IMR-90 (cell line): Measurements from ENCODE around the gene SHC1. TPM values are rescaled to one million over a fixed set of nuclear protein-coding genes. Genes with fewer than 3 reads are reported as not detected.

Experiments used
- ATAC-seq: fragments of 200-7000 bp; cut with Tn5 transposase; 2 replicates; pipeline ENCODE4 v1.9.1; 2020; ENCODE audit warnings: low read depth, mild to moderate bottlenecking, moderate library complexity
- BruUV-seq: library from RNA; stranded (reverse); fragments of 400-500 nt; replicated peaks from 2 replicates; lab custom pipeline; 2021; lab: Mats Ljungman, UMichigan
- CTCF ChIA-PET: fragments of 300-600 bp; formaldehyde crosslinking; extraction: SDS; loops from one replicate; lab custom pipeline; 2021; ENCODE audit warnings: antibody characterized with exemption; lab: Yijun Ruan, JAX
- POLR2A ChIA-PET: fragments of 300-600 bp; sonication (Branson Sonifier 250); formaldehyde crosslinking; loops from one replicate; lab custom pipeline; 2022; ENCODE audit warnings: antibody characterized with exemption; ENCODE audit not compliant: unreplicated experiment; lab: Charles Lee
- DNase-seq: peaks from one replicate; pipeline ENCODE4 v3.0.0; 2013
- H2AFZ ChIP-seq: replicated peaks from 2 replicates; pipeline ENCODE3; 2013; ENCODE audit warnings: low read length, mild to moderate bottlenecking; ENCODE audit not compliant: poor library complexity
- H2AK5ac ChIP-seq: 2 replicates; pipeline ENCODE4 v1.6.1; 2013; ENCODE audit warnings: low read depth, low read length, inconsistent platforms
- H2AK9ac ChIP-seq: replicated peaks from 2 replicates; pipeline ENCODE3; 2013; ENCODE audit warnings: mild to moderate bottlenecking, low read depth, low read length, moderate library complexity; ENCODE audit not compliant: poor library complexity
- H2BK120ac ChIP-seq: 2 replicates; pipeline ENCODE4 v1.6.1; 2013; ENCODE audit warnings: low read depth, low read length, inconsistent platforms
- H2BK15ac ChIP-seq: 3 replicates; pipeline ENCODE4 v1.6.1; 2013; ENCODE audit warnings: low read depth, low read length, inconsistent platforms
- H2BK20ac ChIP-seq: 2 replicates; pipeline ENCODE4 v1.6.1; 2013; ENCODE audit warnings: low read depth, mild to moderate bottlenecking, inconsistent platforms, low read length, moderate library complexity
- H2BK5ac ChIP-seq: 2 replicates; pipeline ENCODE4 v1.6.1; 2013; ENCODE audit warnings: mild to moderate bottlenecking, low read depth, low read length, inconsistent platforms; ENCODE audit not compliant: poor library complexity, severe bottlenecking
- H3K14ac ChIP-seq: replicated peaks from 2 replicates; pipeline ENCODE4 v1.6.1; 2013; ENCODE audit warnings: low read depth, low read length, inconsistent platforms
- H3K18ac ChIP-seq: 2 replicates; pipeline ENCODE4 v1.6.1; 2013; ENCODE audit warnings: low read depth, low read length, control low read depth
- H3K23ac ChIP-seq: 2 replicates; pipeline ENCODE4 v1.6.1; 2013; ENCODE audit warnings: low read depth, low read length, inconsistent platforms
- H3K27ac ChIP-seq: 2 replicates; pipeline ENCODE4 v1.5.1; 2013; ENCODE audit warnings: mild to moderate bottlenecking, control low read depth, low read length; ENCODE audit not compliant: insufficient read depth
- H3K27me3 ChIP-seq: 2 replicates; pipeline ENCODE4 v1.6.1; 2013; ENCODE audit warnings: low read length; ENCODE audit not compliant: control insufficient read depth, insufficient read depth
- H3K36me3 ChIP-seq: 2 replicates; pipeline ENCODE4 v1.6.1; 2013; ENCODE audit warnings: low read length, mixed read lengths; ENCODE audit not compliant: control insufficient read depth, insufficient read depth
- H3K4ac ChIP-seq: 2 replicates; pipeline ENCODE4 v1.6.1; 2013; ENCODE audit warnings: low read depth, low read length, inconsistent platforms
- H3K4me1 ChIP-seq: 2 replicates; pipeline ENCODE4 v1.6.1; 2013; ENCODE audit warnings: low read length, mixed read lengths; ENCODE audit not compliant: control insufficient read depth, insufficient read depth
- H3K4me2 ChIP-seq: 2 replicates; pipeline ENCODE4 v1.6.1; 2013; ENCODE audit warnings: low read depth, mild to moderate bottlenecking, control low read depth, low read length, moderate library complexity
- H3K4me3 ChIP-seq: 2 replicates; pipeline ENCODE4 v1.5.1; 2013; ENCODE audit warnings: low read depth, mild to moderate bottlenecking, control low read depth, low read length, moderate library complexity; ENCODE audit not compliant: insufficient read depth
- H3K56ac ChIP-seq: 2 replicates; pipeline ENCODE4 v1.6.1; 2013; ENCODE audit warnings: low read length, inconsistent platforms; ENCODE audit not compliant: insufficient read depth; ENCODE audit errors: extremely low read depth
- H3K79me1 ChIP-seq, 2 experiments: 2 replicates each; pipeline ENCODE4 v1.6.1; 2013; ENCODE audit warnings: low read length in 2 of 2, inconsistent platforms in 1 of 2, low read depth in 1 of 2
- H3K9ac ChIP-seq: 2 replicates; pipeline ENCODE4 v1.6.1; 2013; ENCODE audit warnings: low read depth, low read length, control low read depth
- H3K9me1 ChIP-seq: 2 replicates; pipeline ENCODE4 v1.6.1; 2013; ENCODE audit warnings: low read length, inconsistent platforms; ENCODE audit not compliant: insufficient read depth
- H3K9me3 ChIP-seq: 2 replicates; pipeline ENCODE4 v1.6.1; 2013; ENCODE audit warnings: low read length; ENCODE audit not compliant: control insufficient read depth, insufficient read depth
- H4K20me1 ChIP-seq: 2 replicates; pipeline ENCODE4 v1.6.1; 2013; ENCODE audit warnings: low read length, inconsistent platforms; ENCODE audit not compliant: insufficient read depth
- H4K5ac ChIP-seq: 2 replicates; pipeline ENCODE4 v1.6.1; 2013; ENCODE audit warnings: mild to moderate bottlenecking, low read depth, low read length, control low read depth
- H4K8ac ChIP-seq, 2 experiments: 2 replicates each; pipeline ENCODE4 v1.6.1; 2013; ENCODE audit warnings: low read depth in 2 of 2, low read length in 2 of 2, control low read depth in 1 of 2, inconsistent platforms in 1 of 2
- H4K91ac ChIP-seq: 2 replicates; pipeline ENCODE4 v1.6.1; 2013; ENCODE audit warnings: low read depth, low read length, inconsistent platforms; ENCODE audit not compliant: insufficient read depth
- BHLHE40 ChIP-seq: fragments of 150-350 bp; IDR thresholded peaks from 2 replicates; pipeline ENCODE4 v1.6.1; 2016; ENCODE audit warnings: mild to moderate bottlenecking, low read depth, low read length
- CEBPB ChIP-seq: IDR thresholded peaks from 2 replicates; pipeline ENCODE4 v1.6.1; 2012; ENCODE audit warnings: low read depth, low read length, improper control_type of control experiment
- CHD1 ChIP-seq: IDR thresholded peaks from 2 replicates; pipeline ENCODE4 v1.6.1; 2012; ENCODE audit warnings: low read depth, low read length, improper control_type of control experiment
- POLR2A ChIP-seq: IDR thresholded peaks from 2 replicates; pipeline ENCODE4 v1.6.1; 2012; ENCODE audit warnings: mild to moderate bottlenecking, low read depth, low read length
- RAD21 ChIP-seq: IDR thresholded peaks from 2 replicates; pipeline ENCODE4 v1.6.1; 2012; ENCODE audit warnings: low read length, improper control_type of control experiment
- WGBS, 2 experiments: methylation state at CpG; one replicate each; pipeline versions ENCODE4 v1.1.5 to v1.1.7; 2013; ENCODE audit warnings: missing lambda C conversion rate in 2 of 2; ENCODE audit not compliant: insufficient read length in 1 of 2; ENCODE audit errors: extremely low coverage in 2 of 2; 5-methylcytosine and 5-hydroxymethylcytosine counted together
- dilution Hi-C: fragments of 300-500 bp; cut with HindIII; formaldehyde crosslinking; loops from one replicate; pipeline ENCODE4 v1.14.3; 2018; ENCODE audit warnings: low sequenced_read_pairs; ENCODE audit not compliant: unreplicated experiment
- in situ Hi-C: fragments of 300-500 bp; cut with MboI; formaldehyde crosslinking; loops from 3 replicates; pipeline ENCODE4 v1.14.3; 2019; ENCODE audit warnings: low sequenced_read_pairs, inconsistent platforms, mixed read lengths
- intact Hi-C: fragments of 100-400 bp; cut with micrococcal nuclease; formaldehyde crosslinking; loops from 2 replicates; pipeline ENCODE4 v1.10.0; 2022
- polyA plus RNA-seq, 3 experiments: library from polyadenylated mRNA; depleted of rRNA; stranded (reverse); fragments of >200 nt; gene quantifications; 2 replicates each; pipeline ENCODE4 v1.2.3, GENCODE V29; 2012; ENCODE audit warnings: low replicate concordance in 1 of 3
- total RNA-seq: library from RNA; depleted of rRNA; stranded (reverse); fragments of >200 nt; gene quantifications from 2 replicates; pipeline ENCODE4 v1.2.3, GENCODE V29; 2012
- TF ChIP-seq, protein P1 (sequence below): fragments of 150-350 bp; IDR thresholded peaks from 2 replicates; pipeline ENCODE4 v1.6.1; 2017; ENCODE audit warnings: mild to moderate bottlenecking, antibody characterized with exemption, low read length, low read depth
- TF ChIP-seq, protein P2 (sequence below): fragments of 150-350 bp; IDR thresholded peaks from 2 replicates; pipeline ENCODE4 v1.6.1; 2016; ENCODE audit warnings: low read depth, mild to moderate bottlenecking, low read length, moderate library complexity, borderline replicate concordance
- TF ChIP-seq, protein P3 (sequence below): conservative IDR thresholded peaks from 2 replicates; pipeline ENCODE4 v1.5.1; 2012; ENCODE audit warnings: mild to moderate bottlenecking, low read depth, low read length, improper control_type of control experiment

SHC1 gene
- total and polyA plus RNA-seq, 2 of the 4 experiments (the other 2 are of a cell fraction) = 352 to 355 TPM

DNA sequence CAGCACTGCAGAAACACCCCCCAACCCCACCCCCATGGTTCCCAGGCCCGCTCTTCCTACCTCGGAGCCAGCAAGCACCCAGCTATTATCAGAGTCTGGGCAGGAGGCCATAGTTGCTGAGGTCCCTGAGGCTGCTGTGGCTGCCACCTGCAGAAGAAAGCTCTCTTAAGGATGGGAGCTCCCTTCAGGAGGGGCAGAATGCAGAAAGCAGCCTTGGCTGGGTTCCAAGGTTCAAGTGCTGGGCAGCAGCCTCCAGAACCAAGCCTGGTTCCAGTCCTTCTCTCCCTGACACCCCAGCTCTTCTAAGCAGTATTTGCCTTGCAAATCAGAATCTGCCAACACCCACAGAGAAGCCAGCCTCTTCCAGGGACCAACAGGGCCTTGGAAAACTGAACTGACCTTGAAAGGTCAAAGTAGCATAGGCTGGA, 16.9 kb downstream of the SHC1 start:
- intact Hi-C loops = no loop called here
- ChIA-PET POLR2A (no interaction called here), CTCF (no interaction called here)
- Histone ChIP-seq H3K18ac (no peak overlapping the region), H3K4me1 (peaks cover 11% of the 10 kb centered on the region), H2BK20ac (no peak overlapping the region), H3K36me3 (peaks cover 16% of the 10 kb centered on the region), H3K14ac (no peak overlapping the region), H2BK5ac (no peak overlapping the region), H3K23ac (no peak overlapping the region), H3K79me1 (peaks cover 6 to 41% of the 10 kb centered on the region in 2 experiments; a peak in 3 of 4 replicates), H4K8ac (no peak overlapping the region), H2AK9ac (no peak overlapping the region), H4K5ac (no peak overlapping the region), H4K91ac (no peak overlapping the region), H3K56ac (no peak overlapping the region), H2BK15ac (no peak overlapping the region), H2AK5ac (no peak overlapping the region), H3K9ac (no peak overlapping the region), H3K9me1 (peaks cover 9% of the 10 kb centered on the region), H3K9me3 (no peaks in the 10 kb centered on the region), H3K4me2 (no peak overlapping the region), H3K4me3 (no peak overlapping the region), H3K4ac (no peak overlapping the region), H2BK120ac (no peak overlapping the region), H4K20me1 (peaks cover 14% of the 10 kb centered on the region), H3K27me3 (no peaks in the 10 kb centered on the region), H3K27ac (no peak overlapping the region), H2AFZ (no peak overlapping the region)
- BruUV-seq = no TSS peak
- WGBS, 2 experiments = no CpG with 5 or more reads among the region's 2 CpGs
- TF ChIP-seq POLR2A (no peak), CEBPB (no peak), BHLHE40 (no peak), CHD1 (no peak), RAD21 (no peak)
- TF ChIP-seq, protein P1, sequence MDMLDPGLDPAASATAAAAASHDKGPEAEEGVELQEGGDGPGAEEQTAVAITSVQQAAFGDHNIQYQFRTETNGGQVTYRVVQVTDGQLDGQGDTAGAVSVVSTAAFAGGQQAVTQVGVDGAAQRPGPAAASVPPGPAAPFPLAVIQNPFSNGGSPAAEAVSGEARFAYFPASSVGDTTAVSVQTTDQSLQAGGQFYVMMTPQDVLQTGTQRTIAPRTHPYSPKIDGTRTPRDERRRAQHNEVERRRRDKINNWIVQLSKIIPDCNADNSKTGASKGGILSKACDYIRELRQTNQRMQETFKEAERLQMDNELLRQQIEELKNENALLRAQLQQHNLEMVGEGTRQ = no peak
- TF ChIP-seq, protein P2, sequence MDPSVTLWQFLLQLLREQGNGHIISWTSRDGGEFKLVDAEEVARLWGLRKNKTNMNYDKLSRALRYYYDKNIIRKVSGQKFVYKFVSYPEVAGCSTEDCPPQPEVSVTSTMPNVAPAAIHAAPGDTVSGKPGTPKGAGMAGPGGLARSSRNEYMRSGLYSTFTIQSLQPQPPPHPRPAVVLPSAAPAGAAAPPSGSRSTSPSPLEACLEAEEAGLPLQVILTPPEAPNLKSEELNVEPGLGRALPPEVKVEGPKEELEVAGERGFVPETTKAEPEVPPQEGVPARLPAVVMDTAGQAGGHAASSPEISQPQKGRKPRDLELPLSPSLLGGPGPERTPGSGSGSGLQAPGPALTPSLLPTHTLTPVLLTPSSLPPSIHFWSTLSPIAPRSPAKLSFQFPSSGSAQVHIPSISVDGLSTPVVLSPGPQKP = no peak
- TF ChIP-seq, protein P3, sequence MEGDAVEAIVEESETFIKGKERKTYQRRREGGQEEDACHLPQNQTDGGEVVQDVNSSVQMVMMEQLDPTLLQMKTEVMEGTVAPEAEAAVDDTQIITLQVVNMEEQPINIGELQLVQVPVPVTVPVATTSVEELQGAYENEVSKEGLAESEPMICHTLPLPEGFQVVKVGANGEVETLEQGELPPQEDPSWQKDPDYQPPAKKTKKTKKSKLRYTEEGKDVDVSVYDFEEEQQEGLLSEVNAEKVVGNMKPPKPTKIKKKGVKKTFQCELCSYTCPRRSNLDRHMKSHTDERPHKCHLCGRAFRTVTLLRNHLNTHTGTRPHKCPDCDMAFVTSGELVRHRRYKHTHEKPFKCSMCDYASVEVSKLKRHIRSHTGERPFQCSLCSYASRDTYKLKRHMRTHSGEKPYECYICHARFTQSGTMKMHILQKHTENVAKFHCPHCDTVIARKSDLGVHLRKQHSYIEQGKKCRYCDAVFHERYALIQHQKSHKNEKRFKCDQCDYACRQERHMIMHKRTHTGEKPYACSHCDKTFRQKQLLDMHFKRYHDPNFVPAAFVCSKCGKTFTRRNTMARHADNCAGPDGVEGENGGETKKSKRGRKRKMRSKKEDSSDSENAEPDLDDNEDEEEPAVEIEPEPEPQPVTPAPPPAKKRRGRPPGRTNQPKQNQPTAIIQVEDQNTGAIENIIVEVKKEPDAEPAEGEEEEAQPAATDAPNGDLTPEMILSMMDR = no peak
- in situ Hi-C loops = loop anchor here (10.0 kb wide), 1 partner anchor 101 kb away; the partner anchor contains the start of gene ADAM15
- dilution Hi-C loops = no loop called here
- DNase-seq (no peak), ATAC-seq (no peak)
